Stimulated activated CD4-positive, alpha-beta T cell treated with anti-CD3 and anti-CD28 coated beads, Interleukin-12 subunit alpha, Interleukin-12 subunit beta, amount 100 ng/mL, for 4 hours (primary cell): ENCODE measurements around the gene IDE.
"Not testable (repeated sequence)": the region's sequence is repeated elsewhere in the genome, so short reads cannot be mapped to it uniquely, and the experiment has no call there.

Source experiments
- DNase-seq: peaks from one replicate; pipeline ENCODE4 v3.0.0-alpha.2; 2020

IDE gene

DNA sequence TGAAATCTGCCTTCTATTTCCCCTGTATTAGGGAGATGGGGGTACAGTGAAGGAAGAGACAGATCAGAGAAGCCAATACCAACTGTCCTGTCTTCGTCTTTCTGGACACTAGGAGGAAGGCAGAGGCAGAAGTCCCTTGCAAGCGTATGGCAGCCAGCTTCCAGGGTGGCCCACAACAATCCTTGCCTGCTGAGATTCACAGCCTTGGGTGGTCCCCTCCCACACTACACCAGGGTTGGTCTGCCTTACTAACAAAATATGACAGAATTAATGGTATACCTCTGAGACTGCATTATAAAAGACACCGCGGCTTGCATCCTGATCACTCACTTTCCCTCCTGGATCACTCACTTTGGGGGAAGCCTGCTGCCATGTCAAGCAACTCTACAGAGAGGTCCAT, 90.4 kb downstream of the IDE start:
- no peak for DNase-seq

DNA sequence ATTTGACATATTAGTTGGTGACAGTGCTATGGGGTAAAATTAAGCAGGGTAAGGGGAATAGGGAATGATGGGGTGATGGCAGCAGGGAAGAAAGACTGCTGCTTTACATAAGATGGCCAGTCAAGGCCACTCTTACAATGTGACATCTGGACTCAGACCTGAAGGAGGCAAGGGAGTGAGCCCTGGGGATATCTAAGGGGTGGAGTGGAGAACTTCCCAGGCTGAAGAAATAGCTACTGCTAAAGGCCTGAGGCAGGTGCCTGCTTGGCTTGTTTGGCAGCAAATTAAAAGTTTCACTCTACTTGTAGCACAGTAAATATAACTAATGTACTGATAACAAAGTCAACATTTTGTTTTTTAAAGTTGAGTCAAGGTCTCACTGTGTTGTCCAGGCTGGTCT, 93.5 kb downstream of the IDE start:
- DNase-seq: no peak

DNA sequence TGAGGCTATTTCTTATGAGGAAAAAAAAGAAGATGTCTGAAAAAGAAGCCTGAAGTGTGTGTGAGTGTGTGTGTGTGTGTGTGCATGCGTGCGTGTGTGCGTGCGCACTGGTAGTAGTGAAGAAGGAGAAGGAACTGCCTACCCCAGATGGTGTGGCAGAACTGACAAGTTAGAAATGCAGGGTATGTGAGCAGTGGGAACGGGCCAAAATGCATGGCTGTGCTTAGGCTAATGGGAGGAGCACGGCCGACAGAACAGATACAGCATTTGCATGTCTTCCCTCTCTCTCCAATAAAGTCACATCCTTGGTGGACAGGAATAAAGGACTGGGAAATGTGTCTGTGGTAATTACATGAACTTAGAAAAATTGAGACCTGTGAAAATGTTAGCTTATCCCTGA, 94.3 kb downstream of the IDE start:
- DNase-seq: no peak

DNA sequence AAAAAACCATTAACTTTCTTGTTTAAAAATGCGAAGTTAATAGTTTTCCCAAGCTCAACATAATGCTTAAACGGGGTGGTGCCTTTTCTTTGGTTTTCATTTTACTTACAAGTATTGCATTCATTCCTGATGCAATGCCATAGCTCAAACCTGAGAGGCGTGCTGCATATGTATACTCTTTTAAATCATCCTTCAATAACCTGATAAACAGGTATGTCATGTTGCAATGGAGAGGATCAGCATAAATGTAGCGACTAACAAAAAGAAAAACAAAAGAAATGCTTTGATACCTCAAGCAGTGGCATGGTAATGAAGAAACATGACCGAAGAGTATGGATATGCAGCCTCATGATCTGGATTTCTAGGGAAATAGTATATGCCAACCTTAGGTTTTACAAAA, 95.4 kb downstream of the IDE start:
- DNase-seq: no peak

DNA sequence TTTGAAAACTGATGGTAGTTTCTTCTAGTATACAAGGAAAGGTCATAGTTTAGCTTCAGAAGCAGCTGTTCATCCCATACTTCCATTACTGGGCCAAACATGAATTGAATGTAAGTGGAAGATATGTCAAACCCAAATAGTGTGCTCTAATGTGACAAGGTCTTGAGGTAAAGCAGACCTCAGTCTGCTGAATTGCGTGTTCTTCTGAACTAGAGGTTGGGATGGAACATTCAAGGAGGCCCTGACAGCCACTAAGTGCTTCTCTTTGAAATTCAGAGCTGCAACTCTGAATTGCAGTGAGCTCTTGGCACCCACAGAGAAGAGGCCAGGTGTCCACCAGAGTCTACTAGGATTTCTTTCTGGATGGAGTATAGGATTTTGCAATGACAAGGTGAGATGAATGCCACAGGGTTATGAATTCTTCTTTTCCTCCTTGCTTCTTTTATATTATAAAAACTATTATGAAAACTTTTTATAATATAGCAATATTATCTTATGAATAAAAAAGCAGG, 98.5 kb downstream of the IDE start:
- DNase-seq: no peak

DNA sequence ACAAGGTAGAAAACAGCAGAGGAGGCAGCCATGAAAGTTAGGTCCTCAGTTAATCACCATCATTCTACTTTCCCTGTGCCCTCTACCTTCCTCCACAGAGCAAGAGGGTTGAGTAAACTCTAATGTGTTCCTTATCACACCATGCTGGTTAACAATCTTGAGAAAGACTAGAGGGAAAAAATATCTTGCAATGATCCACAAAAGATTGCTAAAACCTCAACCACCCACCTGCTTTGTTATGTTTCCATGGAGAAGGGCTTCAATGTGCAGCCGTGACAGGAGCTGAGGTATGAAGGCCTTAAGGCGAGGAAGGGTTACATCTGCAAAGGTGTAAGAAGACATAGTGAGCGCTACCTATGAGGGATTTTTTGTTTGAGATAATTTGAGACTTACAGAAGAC, 103.9 kb downstream of the IDE start:
- no peak for DNase-seq

DNA sequence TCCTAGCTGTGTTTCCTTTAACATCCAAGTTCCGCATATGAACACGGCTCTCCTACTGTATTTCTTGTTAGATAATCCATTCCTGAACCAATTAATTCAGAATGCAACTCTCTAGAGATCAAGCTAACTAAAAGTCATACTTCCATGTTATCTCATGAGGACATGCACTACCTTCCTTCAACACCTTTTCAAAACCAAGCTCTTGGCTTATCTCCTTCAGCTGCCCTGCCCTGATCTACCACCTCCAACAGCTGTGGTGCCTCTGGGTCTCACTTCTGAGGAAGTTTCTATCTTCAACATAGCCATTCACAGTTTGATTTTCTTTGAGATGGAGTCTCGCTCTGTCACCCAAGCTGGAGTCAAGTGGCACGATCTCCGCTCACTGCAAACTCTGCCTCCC, 109.5 kb downstream of the IDE start:
- no peak for DNase-seq

DNA sequence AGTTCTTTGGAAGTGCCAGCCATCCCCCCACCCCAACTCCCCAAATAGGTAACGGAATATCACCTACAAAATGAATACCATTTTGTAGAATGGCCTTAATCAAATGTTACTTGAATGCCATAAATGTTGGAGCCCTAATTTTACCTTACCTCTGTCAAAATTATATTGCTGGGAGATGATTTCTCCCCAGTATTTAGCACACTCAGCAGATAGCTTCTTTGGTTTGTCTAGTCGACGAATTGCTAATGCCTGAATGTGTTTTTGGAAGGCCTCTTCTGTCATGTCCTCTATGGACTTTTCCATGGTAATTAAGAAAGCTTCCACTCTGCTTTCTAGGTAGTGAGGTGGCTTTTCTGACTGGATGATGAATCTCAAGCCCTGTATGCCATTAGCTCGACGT, 110.3 kb downstream of the IDE start:
- no peak for DNase-seq

DNA sequence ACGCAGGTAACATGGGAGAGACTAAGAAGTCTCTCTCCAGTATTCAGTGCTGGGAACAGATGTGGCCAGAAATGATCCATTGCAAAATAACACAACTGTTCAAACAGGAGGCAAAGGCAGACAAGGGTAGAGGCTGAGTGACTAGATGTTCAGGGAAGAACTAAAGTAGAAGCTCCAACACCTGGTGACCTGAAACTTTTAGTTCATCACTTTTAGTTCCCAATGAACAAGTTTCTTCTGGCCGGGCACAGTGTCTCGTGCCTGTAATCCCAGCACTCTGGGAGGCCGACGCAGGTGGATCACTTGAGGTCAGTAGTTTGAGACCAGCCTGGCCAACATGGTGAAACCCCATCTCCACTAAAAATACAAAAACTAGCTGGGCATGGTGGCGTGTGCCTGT, 118.9 kb downstream of the IDE start:
- not testable (repeated sequence) for DNase-seq

DNA sequence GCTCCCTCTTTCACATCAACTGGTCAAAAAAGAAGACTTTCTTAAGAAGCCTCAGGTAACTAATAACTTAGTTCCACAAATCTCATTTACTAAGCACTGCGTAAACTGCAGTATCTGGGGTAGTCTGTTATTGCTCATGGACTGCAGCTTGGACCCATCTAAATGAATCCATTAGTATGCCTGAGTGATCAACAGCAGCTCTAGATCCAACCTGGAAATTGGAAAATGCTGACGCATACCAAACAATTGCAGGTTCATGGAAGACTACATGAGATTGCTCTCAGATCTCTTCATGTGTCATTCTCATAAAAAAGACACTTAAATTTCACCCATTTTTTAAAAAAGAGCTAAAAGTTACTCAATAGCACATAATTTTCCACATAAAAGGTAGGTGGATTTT, 121.6 kb downstream of the IDE start:
- no peak for DNase-seq

DNA sequence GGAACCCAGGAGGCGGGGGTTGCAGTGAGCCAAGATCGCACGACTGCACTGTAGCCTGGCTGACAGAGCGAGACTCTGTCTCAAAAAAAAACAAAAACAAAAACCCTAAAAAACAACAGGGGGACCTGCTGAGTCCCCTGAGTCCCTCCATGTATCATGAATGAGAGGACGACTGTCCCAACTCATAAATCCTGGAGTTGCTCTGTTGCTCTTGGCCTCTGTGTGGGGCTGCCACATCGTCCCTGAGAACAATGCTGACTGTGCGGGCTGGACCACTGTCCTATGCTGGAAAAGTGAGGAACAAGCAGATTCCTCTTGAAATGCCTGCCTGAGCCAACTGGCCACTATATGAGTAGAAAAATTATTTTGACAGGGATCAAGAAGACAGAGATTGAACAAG, 122.5 kb downstream of the IDE start:
- no peak for DNase-seq

DNA sequence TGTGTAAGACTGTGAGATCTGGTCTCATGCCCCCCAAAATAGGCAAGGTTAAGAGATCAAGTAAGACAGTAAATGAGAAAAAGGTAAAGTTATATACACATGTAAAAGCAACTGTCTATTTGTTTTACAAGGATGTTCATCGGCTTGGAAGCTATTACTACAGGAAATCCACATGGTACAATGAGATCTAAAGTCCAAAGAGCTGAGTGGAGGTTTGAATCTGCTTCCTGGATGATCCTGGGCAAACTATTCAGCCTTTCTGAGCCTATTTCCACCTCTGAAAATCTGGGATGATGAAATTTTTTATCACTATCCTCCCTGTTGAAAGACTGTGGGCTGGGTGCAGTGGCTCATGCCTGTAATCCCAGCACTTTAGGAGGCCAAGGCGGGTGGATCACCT, 123.0 kb downstream of the IDE start:
- DNase-seq: no peak

DNA sequence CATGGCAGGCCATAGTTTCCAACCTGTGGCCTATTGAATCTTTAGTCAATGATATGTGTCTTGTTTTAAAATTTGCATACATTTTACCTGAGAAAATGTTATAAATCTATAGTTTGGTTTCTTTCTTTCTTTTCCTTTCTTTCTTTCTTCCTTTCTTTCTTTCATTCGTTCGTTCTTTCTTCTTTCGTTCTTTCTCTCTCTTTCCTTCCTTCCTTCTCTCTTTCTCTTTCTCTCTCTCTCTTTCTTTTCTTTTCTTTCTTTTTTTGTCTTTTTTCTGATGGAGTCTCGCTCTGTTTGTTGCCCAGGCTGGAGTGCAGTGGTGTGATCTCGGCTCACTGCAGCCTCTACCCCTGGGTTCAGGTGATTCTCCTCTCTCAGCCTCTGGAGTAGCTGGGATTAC, 133.3 kb downstream of the IDE start:
- DNase-seq: no peak

DNA sequence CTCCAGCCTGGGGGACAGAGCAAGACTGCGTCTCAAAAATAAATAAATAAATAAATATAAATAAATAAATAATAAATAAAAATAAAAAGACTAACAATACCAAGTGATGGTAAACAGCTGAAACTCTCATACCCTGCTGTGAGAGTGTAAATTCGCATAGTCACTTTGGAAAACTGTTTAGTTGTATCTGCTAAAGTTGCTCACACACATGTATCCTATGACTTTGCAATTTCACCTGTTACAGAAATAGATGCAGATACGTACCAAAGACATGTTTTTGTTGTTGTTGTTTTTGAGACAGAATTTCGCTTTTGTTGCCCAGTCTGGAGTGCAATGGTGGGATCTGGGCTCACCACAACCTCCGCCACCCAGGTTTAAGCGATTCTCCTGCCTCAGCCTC, 135.7 kb downstream of the IDE start:
- DNase-seq: no peak

DNA sequence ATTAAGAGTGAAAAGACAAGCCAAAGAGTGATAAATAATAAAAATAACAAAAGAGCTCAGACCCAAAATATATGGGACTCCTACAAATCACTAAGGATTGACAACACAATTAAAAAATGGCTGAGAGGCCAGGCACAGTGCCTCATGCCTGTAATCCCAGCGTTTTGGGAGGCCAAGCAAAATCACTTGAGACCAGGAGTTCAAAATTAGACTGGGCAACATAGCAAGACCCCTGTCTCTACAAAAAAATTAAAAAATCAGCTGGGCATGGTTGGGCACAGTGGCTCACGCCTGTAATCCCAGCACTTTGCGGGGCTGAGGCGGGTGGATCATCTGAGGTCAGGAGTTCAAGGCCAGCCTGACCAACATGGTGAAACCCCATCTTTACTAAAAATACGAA, 137.3 kb downstream of the IDE start:
- DNase-seq: no peak

DNA sequence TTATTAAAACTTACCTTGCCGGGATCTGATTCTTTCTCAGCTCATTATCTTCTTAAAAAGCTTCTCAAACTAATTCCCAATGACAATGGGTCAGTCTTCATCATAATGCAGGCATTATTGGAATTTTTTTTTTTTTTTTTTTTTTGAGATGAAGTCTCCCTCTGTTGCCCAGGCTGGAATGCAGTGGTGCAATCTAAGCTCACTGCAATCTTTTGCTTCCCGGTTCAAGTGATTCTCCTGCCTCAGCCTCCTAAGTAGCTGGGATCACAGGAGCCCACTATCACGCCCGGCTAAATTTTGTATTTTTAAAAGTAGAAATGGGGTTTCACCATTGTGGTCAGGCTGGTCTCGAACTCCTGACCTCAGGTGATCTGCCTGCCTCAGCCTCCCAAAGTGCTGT, 137.8 kb downstream of the IDE start:
- not testable (repeated sequence) for DNase-seq

DNA sequence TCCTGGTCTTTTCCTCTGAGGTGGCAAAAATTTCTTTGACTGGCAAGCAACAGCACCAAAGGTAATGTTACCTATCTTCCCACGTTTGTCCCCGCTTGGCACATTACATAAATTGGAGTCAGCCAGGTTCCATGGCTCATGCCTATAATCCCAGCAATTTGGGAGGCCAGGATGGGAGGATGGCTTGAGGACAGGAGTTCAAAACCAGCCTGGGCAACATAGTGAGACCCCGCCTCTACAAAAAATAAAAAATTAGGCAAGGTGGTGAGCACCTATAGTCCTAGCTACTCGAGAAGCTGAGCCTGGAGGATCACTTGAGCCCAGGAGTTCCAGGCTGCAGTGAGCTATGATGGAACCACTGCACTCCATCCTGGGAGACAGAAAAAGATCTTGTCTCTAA, 139.5 kb downstream of the IDE start:
- no peak for DNase-seq

DNA sequence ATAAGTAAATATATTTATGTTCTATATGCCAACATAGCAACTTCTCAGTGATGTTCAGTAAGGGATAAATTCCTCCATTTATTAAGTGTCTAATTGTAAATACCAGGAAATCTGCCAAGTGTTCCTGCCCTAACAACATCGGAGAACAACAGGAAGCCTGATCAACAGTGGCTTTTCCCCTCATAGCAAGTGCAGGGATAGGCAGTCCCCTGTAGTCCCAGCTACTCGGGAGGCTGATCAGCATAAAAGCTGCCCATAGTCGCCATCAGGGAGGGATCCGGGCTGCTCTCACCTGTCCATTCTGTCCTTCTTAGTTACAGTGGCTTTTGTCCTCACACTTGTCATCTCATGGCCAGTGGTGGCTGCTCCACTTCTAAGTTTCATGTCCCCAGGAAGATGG, 141.3 kb downstream of the IDE start:
- no peak for DNase-seq

DNA sequence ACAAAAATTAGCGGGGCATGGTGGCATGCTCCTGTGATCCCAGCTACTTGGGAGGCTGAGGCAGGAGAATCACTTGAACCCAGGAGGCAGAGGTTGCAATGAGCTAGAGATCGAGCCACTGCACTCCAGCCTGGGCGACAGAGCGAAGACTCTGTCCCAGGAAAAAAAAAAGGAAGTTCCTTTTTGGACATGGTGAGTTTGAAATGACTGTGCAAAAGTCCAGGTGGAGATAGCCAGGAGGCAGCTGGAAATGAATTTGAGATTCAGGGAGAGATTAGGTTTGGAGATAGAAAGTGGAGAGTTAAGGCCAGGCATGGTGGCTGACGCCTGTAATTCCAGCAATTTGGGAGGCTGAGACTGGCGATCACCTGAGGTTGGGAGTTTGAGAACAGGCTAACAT, 143.8 kb downstream of the IDE start:
- no peak for DNase-seq

DNA sequence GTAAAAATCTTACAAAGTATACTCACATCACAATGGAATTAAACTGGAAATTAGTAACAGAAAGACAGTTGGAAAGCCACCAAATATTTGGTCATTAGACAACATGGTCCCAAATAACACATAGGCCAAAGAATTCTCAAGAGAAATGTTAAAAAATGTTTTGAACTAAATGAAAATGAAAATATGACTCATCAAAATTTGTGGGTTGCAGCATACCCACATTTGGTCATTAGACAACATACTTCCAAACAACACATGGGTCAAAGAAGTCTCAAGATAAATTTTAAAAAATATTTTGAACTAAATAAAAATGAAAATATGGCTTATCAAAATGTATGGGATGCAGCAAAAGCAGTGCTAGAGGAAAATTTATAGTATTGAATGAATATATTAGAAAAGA, 152.3 kb downstream of the IDE start:
- DNase-seq: no peak

DNA sequence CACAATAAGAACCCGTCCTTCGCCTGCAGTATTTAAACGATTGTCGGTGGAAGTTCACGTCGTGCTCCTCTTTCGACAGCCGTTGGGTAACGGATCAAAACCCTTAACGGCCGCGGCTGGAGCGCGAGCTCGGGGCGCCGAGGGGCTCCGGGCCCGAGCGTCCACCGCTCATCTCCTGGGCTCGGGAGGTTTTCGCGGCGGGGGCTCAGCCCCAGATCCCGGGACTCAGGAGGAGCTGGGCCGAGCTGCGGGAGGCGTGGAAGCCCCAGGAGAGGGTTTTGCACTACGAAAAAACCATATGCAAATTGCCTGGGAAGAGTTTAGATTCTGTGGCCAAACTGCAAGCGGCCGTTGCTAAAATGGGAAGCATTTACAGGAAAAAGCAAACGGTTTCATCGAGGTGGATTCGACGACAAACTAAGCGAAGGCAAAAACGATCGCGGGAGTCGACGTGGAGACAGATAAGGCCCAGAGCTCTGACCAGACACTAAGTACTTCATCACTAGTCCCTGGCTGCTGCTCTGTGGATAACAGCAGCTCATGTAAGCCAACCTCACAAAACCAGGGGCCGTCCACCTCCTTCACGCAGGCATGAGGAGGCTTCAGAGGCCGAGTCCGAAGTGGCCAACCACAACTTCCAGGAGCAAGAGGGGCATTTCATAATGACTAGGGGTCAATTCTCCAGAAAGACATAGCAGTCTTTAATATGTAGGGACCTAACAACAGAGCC, 153.2 kb downstream of the IDE start:
- no peak for DNase-seq

DNA sequence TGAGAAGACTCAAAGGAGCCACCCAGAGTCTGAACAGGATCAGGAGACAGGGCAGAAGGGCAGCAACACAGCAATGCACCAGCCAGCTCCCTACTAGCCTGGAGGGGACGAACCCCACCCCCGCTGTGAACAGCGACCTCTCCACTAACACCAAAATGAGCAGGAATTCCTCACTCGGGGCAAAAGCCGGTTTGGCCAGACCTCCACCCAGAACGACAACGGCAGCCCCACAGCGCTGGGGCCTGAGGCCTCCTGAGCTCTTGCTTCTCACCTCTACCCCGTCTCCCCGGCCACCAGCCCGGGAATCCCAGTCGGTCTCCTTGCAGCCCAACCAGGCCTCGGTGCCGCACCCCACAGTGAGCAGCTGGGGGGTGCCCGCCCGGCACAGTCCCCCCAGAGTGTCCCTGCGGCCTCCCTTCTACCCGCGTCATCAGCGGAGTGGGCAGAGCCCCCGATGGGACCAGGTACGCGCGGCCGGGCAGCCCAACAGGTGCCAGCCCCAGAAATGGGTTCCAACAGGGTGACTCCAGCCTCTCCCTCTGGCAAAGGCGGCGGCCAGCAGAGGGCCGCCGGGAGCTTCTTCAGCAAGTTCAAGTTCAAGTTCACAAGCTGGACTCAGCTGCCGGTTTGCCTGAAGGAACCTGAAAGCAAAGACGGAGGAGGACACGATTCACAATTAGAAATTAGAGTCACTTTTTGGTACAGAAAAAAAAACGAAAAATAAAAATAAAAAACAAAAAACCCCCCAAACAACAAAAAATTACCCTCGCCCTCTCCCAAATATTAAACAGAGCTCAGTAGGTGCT, 153.9 kb downstream of the IDE start:
- no peak for DNase-seq

DNA sequence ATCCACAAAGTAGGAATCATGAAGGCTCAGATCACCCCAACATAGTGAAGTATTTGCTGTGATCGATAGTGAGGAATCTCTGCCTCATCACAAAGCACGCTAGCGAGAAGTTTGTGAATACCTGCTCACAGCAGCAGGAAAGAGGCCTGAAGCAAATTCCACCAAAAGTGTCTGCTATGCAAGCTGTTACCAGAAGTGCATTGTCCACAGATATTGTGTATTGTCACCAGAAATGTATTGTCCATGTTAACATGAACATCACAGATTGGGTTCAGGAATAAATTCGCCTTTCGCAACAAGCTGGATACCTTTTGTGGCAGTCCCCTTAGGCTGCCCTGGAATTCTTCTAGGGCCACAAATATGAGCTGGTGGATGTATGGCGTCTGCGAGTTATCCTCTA, 155.0 kb downstream of the IDE start:
- no peak for DNase-seq

DNA sequence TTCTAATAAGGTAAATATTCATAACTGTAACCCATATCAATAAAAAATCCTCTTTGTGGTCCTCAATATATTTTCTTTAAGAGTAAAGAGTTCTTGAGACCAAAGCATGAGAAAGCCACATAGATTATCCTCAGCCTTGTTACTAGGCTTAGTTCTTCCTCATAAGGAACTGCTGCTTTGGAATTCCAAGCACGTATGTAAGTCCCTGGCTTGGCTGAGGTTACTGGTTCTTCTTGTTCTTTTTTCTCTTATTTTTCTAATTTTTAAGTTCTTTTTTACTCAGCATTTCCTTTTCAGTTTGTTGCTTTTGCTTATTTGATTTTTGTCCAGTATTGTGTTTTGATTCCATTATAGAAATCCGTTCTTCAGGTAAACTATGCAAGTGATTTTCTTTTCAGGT, 155.7 kb downstream of the IDE start:
- DNase-seq: no peak

DNA sequence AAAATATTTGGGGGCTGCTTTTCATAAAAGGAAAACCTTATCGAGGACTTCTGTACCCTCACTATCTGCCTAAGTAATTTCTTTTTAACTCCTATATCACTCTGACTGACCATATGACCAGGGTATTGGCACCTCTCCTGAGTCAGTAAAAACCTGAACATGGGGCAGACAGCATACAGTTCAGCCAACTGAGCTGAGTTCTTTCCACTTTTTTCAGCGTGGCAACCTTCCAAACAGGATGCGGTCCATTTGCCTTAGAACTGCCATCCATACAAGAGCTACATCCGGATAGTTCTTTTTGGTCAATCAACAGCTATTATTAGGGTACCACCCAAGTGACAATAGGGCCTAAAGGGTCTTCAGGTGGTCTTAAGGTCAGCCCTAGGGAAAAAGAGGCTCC, 160.4 kb downstream of the IDE start:
- no peak for DNase-seq
